K562 (cell line): Measurements from ENCODE around the gene PHETA2. TPM values are rescaled to one million over a fixed set of nuclear protein-coding genes. Genes with fewer than 3 reads are reported as not detected.
A peak's percentile ranks its signal among the peaks of the same experiment; 100 is the strongest.

Experiments used
- DMBX1 ChIP-seq: fragments of 250-450 bp; sonication (Bioruptor Pico); IDR thresholded peaks from 2 replicates; pipeline ENCODE4 v1.8.0; 2022; ENCODE audit warnings: inconsistent platforms, mild to moderate bottlenecking, moderate library complexity, borderline replicate concordance
- ETV6 ChIP-seq, 3 experiments: fragments of 150-350 bp in 1 of 3; sonication (generic) in 1 of 3; formaldehyde crosslinking in 1 of 3; IDR thresholded peaks; 2 replicates each; pipeline versions ENCODE4 v1.6.1 to v1.8.0; 2014 to 2022; ENCODE audit warnings: borderline replicate concordance in 2 of 3, low read depth in 2 of 3, antibody characterized with exemption in 1 of 3, low read length in 1 of 3, mild to moderate bottlenecking in 1 of 3, missing genetic modification reagents in 1 of 3
- GATA2 ChIP-seq: sonication (generic); formaldehyde crosslinking; IDR thresholded peaks from 2 replicates; pipeline ENCODE4 v1.4.0; 2020; ENCODE audit warnings: mild to moderate bottlenecking, missing genetic modification reagents
- GATAD2A ChIP-seq: fragments of 450-650 bp; IDR thresholded peaks from 2 replicates; pipeline ENCODE4 v1.6.1; 2017
- SMARCC2 ChIP-seq: fragments of 450-650 bp; IDR thresholded peaks from 2 replicates; pipeline ENCODE4 v1.6.1; 2017; ENCODE audit warnings: antibody characterized with exemption, moderate library complexity, mild to moderate bottlenecking, low read depth
- polyA plus RNA-seq, 8 experiments: library from polyadenylated mRNA; depleted of rRNA in 4 of 8; stranded (reverse) in 5 of 8; unstranded in 3 of 8; fragments of >200 nt; fragmentation: Nextera tagmentation in 2 of 8; fragmentation: Illumina TruSeq in 1 of 8; extraction: Ambion mirVana in 2 of 8; extraction: Trizol in 1 of 8; gene quantifications; 2 replicates each; pipeline versions ENCODE4 v1.2.1 to v1.2.3, GENCODE V29; 2011 to 2014; ENCODE audit warnings: inconsistent platforms in 1 of 8, missing spikeins in 1 of 8
- total RNA-seq, 7 experiments: library from RNA; depleted of rRNA in 6 of 7; stranded (reverse); fragments of >200 nt in 6 of 7; fragmentation: Illumina TruSeq in 2 of 7; extraction: Trizol in 2 of 7; gene quantifications; 2 replicates each; pipeline versions ENCODE4 v1.2.1 to v1.2.3, GENCODE V29; 2011 to 2021; ENCODE audit warnings: low replicate concordance in 1 of 7
- TF ChIP-seq, protein P1 (sequence below): fragments of 200-600 bp; sonication (generic); IDR thresholded peaks from one replicate; pipeline ENCODE4 v1.6.1; 2012; ENCODE audit warnings: mild to moderate bottlenecking, low read depth, low read length, inconsistent platforms
- TF ChIP-seq, protein P2 (sequence below): sonication (generic); formaldehyde crosslinking; IDR thresholded peaks from 2 replicates; pipeline ENCODE4 v1.5.0; 2020; ENCODE audit warnings: missing genetic modification reagents
- TF ChIP-seq, protein P3 (sequence below): fragments of 450-650 bp; IDR thresholded peaks from 2 replicates; pipeline ENCODE4 v1.6.1; 2017; ENCODE audit warnings: antibody characterized with exemption, mild to moderate bottlenecking

PHETA2 gene
- total and polyA plus RNA-seq, 9 of the 15 experiments (the other 6 are each of a cell fraction or from before 2014, with no cell fraction given): 0.07 to 0.22 (median 0.08) TPM; not detected in 5

DNA sequence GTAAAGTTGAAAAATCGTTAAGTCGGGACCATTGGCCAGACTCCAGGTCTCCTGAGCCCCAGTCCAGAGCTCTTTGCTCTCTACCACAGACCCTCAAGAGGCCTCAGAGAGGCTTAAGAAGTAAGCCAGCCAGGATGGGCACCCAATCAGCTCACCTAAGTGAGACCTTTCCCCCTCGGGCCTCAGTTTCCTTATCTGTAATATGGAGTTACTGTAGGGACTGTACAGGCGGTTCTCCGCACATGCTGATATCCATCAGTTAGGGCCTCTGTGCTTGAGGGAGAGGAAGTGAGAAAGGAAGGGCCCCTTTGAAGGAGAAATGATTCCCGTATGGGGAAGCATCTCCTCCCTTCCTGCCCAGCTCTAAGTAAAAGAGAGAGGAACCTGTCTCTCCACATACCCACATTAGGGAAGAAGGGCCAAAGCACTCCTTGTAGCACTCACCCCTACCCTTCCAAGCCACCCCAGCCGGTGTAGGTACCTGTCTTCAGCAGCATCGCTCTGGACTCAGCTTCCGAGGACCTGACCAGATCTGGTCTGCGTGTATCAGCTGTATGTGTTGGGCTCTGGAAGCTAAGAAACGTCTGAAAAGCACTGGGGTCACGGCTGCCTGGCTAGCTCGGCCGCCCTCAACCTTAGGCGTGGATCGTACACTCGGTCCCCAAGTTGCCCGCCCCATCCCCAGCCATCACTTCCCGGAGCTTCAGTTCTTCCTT is 4.1 kb upstream of the PHETA2 start (continued):
- TF ChIP-seq ETV6 (IDR thresholded peaks at IDR 0.05; ENCODE audit: borderline replicate concordance in 1 of 2, low read depth in 2 of 2, low read length in 1 of 2) (no peak), ETV6 (CRISPR knock-in tag; IDR thresholded peaks at IDR 0.05; ENCODE audit: borderline replicate concordance) (no peak), SMARCC2 (no peak), GATAD2A (no peak), DMBX1 (no peak), GATA2 (peak; percentile 55; the same call in 1 of the 2 replicates)
- TF ChIP-seq, protein P1, sequence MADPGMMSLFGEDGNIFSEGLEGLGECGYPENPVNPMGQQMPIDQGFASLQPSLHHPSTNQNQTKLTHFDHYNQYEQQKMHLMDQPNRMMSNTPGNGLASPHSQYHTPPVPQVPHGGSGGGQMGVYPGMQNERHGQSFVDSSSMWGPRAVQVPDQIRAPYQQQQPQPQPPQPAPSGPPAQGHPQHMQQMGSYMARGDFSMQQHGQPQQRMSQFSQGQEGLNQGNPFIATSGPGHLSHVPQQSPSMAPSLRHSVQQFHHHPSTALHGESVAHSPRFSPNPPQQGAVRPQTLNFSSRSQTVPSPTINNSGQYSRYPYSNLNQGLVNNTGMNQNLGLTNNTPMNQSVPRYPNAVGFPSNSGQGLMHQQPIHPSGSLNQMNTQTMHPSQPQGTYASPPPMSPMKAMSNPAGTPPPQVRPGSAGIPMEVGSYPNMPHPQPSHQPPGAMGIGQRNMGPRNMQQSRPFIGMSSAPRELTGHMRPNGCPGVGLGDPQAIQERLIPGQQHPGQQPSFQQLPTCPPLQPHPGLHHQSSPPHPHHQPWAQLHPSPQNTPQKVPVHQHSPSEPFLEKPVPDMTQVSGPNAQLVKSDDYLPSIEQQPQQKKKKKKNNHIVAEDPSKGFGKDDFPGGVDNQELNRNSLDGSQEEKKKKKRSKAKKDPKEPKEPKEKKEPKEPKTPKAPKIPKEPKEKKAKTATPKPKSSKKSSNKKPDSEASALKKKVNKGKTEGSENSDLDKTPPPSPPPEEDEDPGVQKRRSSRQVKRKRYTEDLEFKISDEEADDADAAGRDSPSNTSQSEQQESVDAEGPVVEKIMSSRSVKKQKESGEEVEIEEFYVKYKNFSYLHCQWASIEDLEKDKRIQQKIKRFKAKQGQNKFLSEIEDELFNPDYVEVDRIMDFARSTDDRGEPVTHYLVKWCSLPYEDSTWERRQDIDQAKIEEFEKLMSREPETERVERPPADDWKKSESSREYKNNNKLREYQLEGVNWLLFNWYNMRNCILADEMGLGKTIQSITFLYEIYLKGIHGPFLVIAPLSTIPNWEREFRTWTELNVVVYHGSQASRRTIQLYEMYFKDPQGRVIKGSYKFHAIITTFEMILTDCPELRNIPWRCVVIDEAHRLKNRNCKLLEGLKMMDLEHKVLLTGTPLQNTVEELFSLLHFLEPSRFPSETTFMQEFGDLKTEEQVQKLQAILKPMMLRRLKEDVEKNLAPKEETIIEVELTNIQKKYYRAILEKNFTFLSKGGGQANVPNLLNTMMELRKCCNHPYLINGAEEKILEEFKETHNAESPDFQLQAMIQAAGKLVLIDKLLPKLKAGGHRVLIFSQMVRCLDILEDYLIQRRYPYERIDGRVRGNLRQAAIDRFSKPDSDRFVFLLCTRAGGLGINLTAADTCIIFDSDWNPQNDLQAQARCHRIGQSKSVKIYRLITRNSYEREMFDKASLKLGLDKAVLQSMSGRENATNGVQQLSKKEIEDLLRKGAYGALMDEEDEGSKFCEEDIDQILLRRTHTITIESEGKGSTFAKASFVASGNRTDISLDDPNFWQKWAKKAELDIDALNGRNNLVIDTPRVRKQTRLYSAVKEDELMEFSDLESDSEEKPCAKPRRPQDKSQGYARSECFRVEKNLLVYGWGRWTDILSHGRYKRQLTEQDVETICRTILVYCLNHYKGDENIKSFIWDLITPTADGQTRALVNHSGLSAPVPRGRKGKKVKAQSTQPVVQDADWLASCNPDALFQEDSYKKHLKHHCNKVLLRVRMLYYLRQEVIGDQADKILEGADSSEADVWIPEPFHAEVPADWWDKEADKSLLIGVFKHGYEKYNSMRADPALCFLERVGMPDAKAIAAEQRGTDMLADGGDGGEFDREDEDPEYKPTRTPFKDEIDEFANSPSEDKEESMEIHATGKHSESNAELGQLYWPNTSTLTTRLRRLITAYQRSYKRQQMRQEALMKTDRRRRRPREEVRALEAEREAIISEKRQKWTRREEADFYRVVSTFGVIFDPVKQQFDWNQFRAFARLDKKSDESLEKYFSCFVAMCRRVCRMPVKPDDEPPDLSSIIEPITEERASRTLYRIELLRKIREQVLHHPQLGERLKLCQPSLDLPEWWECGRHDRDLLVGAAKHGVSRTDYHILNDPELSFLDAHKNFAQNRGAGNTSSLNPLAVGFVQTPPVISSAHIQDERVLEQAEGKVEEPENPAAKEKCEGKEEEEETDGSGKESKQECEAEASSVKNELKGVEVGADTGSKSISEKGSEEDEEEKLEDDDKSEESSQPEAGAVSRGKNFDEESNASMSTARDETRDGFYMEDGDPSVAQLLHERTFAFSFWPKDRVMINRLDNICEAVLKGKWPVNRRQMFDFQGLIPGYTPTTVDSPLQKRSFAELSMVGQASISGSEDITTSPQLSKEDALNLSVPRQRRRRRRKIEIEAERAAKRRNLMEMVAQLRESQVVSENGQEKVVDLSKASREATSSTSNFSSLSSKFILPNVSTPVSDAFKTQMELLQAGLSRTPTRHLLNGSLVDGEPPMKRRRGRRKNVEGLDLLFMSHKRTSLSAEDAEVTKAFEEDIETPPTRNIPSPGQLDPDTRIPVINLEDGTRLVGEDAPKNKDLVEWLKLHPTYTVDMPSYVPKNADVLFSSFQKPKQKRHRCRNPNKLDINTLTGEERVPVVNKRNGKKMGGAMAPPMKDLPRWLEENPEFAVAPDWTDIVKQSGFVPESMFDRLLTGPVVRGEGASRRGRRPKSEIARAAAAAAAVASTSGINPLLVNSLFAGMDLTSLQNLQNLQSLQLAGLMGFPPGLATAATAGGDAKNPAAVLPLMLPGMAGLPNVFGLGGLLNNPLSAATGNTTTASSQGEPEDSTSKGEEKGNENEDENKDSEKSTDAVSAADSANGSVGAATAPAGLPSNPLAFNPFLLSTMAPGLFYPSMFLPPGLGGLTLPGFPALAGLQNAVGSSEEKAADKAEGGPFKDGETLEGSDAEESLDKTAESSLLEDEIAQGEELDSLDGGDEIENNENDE: no peak
- TF ChIP-seq, protein P2, sequence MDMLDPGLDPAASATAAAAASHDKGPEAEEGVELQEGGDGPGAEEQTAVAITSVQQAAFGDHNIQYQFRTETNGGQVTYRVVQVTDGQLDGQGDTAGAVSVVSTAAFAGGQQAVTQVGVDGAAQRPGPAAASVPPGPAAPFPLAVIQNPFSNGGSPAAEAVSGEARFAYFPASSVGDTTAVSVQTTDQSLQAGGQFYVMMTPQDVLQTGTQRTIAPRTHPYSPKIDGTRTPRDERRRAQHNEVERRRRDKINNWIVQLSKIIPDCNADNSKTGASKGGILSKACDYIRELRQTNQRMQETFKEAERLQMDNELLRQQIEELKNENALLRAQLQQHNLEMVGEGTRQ (CRISPR knock-in tag): no peak
- TF ChIP-seq, protein P3, sequence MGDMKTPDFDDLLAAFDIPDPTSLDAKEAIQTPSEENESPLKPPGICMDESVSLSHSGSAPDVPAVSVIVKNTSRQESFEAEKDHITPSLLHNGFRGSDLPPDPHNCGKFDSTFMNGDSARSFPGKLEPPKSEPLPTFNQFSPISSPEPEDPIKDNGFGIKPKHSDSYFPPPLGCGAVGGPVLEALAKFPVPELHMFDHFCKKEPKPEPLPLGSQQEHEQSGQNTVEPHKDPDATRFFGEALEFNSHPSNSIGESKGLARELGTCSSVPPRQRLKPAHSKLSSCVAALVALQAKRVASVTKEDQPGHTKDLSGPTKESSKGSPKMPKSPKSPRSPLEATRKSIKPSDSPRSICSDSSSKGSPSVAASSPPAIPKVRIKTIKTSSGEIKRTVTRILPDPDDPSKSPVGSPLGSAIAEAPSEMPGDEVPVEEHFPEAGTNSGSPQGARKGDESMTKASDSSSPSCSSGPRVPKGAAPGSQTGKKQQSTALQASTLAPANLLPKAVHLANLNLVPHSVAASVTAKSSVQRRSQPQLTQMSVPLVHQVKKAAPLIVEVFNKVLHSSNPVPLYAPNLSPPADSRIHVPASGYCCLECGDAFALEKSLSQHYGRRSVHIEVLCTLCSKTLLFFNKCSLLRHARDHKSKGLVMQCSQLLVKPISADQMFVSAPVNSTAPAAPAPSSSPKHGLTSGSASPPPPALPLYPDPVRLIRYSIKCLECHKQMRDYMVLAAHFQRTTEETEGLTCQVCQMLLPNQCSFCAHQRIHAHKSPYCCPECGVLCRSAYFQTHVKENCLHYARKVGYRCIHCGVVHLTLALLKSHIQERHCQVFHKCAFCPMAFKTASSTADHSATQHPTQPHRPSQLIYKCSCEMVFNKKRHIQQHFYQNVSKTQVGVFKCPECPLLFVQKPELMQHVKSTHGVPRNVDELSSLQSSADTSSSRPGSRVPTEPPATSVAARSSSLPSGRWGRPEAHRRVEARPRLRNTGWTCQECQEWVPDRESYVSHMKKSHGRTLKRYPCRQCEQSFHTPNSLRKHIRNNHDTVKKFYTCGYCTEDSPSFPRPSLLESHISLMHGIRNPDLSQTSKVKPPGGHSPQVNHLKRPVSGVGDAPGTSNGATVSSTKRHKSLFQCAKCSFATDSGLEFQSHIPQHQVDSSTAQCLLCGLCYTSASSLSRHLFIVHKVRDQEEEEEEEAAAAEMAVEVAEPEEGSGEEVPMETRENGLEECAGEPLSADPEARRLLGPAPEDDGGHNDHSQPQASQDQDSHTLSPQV: 0 out of 2 replicates have a peak, but pooled peaks have one; percentile 43
